H1 (cell line): Measurements from ENCODE around the gene PDGFD. TPM values are rescaled to one million over a fixed set of nuclear protein-coding genes. Genes with fewer than 3 reads are reported as not detected.

ENCODE experiments used
- CTCF ChIA-PET: fragments of 300-600 bp; sonication (Branson Sonifier 250); formaldehyde crosslinking; loops from one replicate; lab custom pipeline; 2021; ENCODE audit not compliant: partially characterized antibody; lab: Charles Lee
- POLR2A ChIA-PET: fragments of 300-600 bp; sonication (Branson Sonifier 250); formaldehyde crosslinking; loops from one replicate; lab custom pipeline; 2021; ENCODE audit warnings: inconsistent platforms; ENCODE audit not compliant: partially characterized antibody; lab: Charles Lee
- DNase-seq, 2 experiments: peaks; one replicate each; pipeline versions ENCODE4 v3.0.0 to v3.0.0-alpha.2; 2010 to 2022; ENCODE audit warnings: low spot score in 2 of 2, low read depth in 1 of 2, mixed read lengths in 1 of 2
- FAIRE-seq: peaks from 2 replicates; lab custom pipeline; 2011; peaks lifted over from hg19 to GRCh38; lab: Jason Lieb, UNC
- H2AFZ ChIP-seq: 2 replicates; pipeline ENCODE4 v1.8.1; 2012; ENCODE audit warnings: low read length, inconsistent platforms
- H2AK5ac ChIP-seq: 2 replicates; pipeline ENCODE4 v1.6.1; 2013; ENCODE audit warnings: low read depth, low read length
- H2BK120ac ChIP-seq: replicated peaks from 2 replicates; pipeline ENCODE3; 2013; ENCODE audit warnings: low read depth, low read length, inconsistent platforms
- H2BK12ac ChIP-seq: 2 replicates; pipeline ENCODE4 v1.6.1; 2013; ENCODE audit warnings: low read depth, low read length
- H2BK15ac ChIP-seq: 2 replicates; pipeline ENCODE4 v1.6.1; 2013; ENCODE audit warnings: low read length
- H2BK20ac ChIP-seq: 2 replicates; pipeline ENCODE4 v1.6.1; 2013; ENCODE audit warnings: low read length
- H2BK5ac ChIP-seq: 2 replicates; pipeline ENCODE4 v1.6.1; 2013; ENCODE audit warnings: low read depth, low read length
- H3K14ac ChIP-seq: 2 replicates; pipeline ENCODE4 v1.6.1; 2013; ENCODE audit warnings: inconsistent platforms; ENCODE audit not compliant: insufficient read length
- H3K18ac ChIP-seq: 2 replicates; pipeline ENCODE4 v1.6.1; 2013; ENCODE audit warnings: low read length; ENCODE audit errors: extremely low read depth
- H3K23ac ChIP-seq: 2 replicates; pipeline ENCODE4 v1.6.1; 2013; ENCODE audit warnings: inconsistent platforms; ENCODE audit not compliant: insufficient read length
- H3K23me2 ChIP-seq: 2 replicates; pipeline ENCODE4 v1.6.1; 2013; ENCODE audit warnings: low read depth, low read length
- H3K27ac ChIP-seq: 2 replicates; pipeline ENCODE4 v1.6.1; 2011; ENCODE audit warnings: low read depth, low read length, inconsistent platforms
- H3K27me3 ChIP-seq, 4 experiments: replicated peaks in 1 of 4; 1 replicate in 1 of 4; 2 replicates in 3 of 4; pipeline versions ENCODE4 v1.6.1 to v1.8.1; 2011 to 2013; ENCODE audit warnings: low read length in 3 of 4, mild to moderate bottlenecking in 3 of 4, inconsistent platforms in 2 of 4, mixed read lengths in 2 of 4, moderate library complexity in 1 of 4; ENCODE audit not compliant: control insufficient read depth in 3 of 4, insufficient read depth in 3 of 4; ENCODE audit errors: extremely low read depth in 1 of 4
- H3K36me3 ChIP-seq, 4 experiments: 2 replicates each; pipeline versions ENCODE4 v1.6.1 to v1.8.1; 2011 to 2013; ENCODE audit warnings: mild to moderate bottlenecking in 4 of 4, low read length in 3 of 4, moderate library complexity in 2 of 4, control low read depth in 1 of 4, inconsistent platforms in 1 of 4; ENCODE audit not compliant: insufficient read depth in 4 of 4, control insufficient read depth in 2 of 4
- H3K4ac ChIP-seq: replicated peaks from 2 replicates; pipeline ENCODE3; 2013; ENCODE audit warnings: low read length, low read depth, mixed read lengths, inconsistent platforms; ENCODE audit not compliant: insufficient read length
- H3K4me1 ChIP-seq, 4 experiments: replicated peaks in 1 of 4; 1 replicate in 1 of 4; 2 replicates in 3 of 4; pipeline versions ENCODE4 v1.6.1 to v1.8.1; 2011 to 2013; ENCODE audit warnings: low read length in 3 of 4, inconsistent platforms in 2 of 4, mixed read lengths in 1 of 4; ENCODE audit not compliant: insufficient read depth in 4 of 4, control insufficient read depth in 3 of 4
- H3K4me2 ChIP-seq, 2 experiments: 2 replicates each; pipeline versions ENCODE4 v1.6.1 to v1.8.1; 2011 to 2013; ENCODE audit warnings: low read depth in 2 of 2, low read length in 2 of 2, control low read depth in 1 of 2, inconsistent platforms in 1 of 2, mild to moderate bottlenecking in 1 of 2; ENCODE audit not compliant: insufficient read depth in 1 of 2
- H3K4me3 ChIP-seq, 4 experiments: fragments of 200-600, 300-600 bp in 1 of 4; sonication (generic), shearing (Covaris generic), sonication (Bioruptor Twin) in 1 of 4; 2 replicates each; pipeline versions ENCODE4 v1.5.1 to v1.8.1; 2011 to 2016; ENCODE audit warnings: low read length in 4 of 4, low read depth in 3 of 4, control low read depth in 2 of 4, inconsistent platforms in 2 of 4, mild to moderate bottlenecking in 2 of 4, mixed read lengths in 1 of 4, moderate library complexity in 1 of 4; ENCODE audit not compliant: insufficient read depth in 2 of 4; ENCODE audit errors: extremely low read depth in 1 of 4
- H3K56ac ChIP-seq: replicated peaks from 2 replicates; pipeline ENCODE3; 2013; ENCODE audit warnings: low read depth, mild to moderate bottlenecking, mixed read lengths, low read length, inconsistent platforms; ENCODE audit not compliant: insufficient read length
- H3K79me1 ChIP-seq: 2 replicates; pipeline ENCODE4 v1.6.1; 2013; ENCODE audit warnings: low read depth, low read length, control low read depth
- H3K79me2 ChIP-seq, 2 experiments: 2 replicates each; pipeline versions ENCODE4 v1.6.1 to v1.8.1; 2012 to 2013; ENCODE audit warnings: low read length in 2 of 2, mild to moderate bottlenecking in 2 of 2, inconsistent platforms in 1 of 2; ENCODE audit not compliant: insufficient read depth in 2 of 2, control insufficient read depth in 1 of 2
- H3K9ac ChIP-seq, 4 experiments: replicated peaks in 1 of 4; 1 replicate in 1 of 4; 2 replicates in 3 of 4; pipeline versions ENCODE4 v1.6.1 to v1.8.1; 2011 to 2013; ENCODE audit warnings: low read depth in 3 of 4, low read length in 3 of 4, control low read depth in 2 of 4, mild to moderate bottlenecking in 2 of 4, moderate library complexity in 2 of 4, inconsistent platforms in 1 of 4; ENCODE audit errors: extremely low read depth in 1 of 4
- H3K9me3 ChIP-seq, 2 experiments: 2 replicates each; pipeline versions ENCODE4 v1.6.1 to v1.8.1; 2012 to 2013; ENCODE audit warnings: mild to moderate bottlenecking in 2 of 2, moderate library complexity in 2 of 2, control low read depth in 1 of 2, inconsistent platforms in 1 of 2, low read depth in 1 of 2, low read length in 1 of 2, mixed read lengths in 1 of 2; ENCODE audit not compliant: insufficient read depth in 2 of 2
- H4K20me1 ChIP-seq, 2 experiments: replicated peaks in 1 of 2; 2 replicates each; pipeline versions ENCODE3 to v1.8.1; 2011 to 2013; ENCODE audit warnings: inconsistent platforms in 2 of 2, low read length in 2 of 2, mild to moderate bottlenecking in 1 of 2; ENCODE audit not compliant: insufficient read depth in 2 of 2, control insufficient read depth in 1 of 2
- H4K5ac ChIP-seq: 2 replicates; pipeline ENCODE4 v1.6.1; 2013; ENCODE audit warnings: low read length, low read depth, mixed read lengths, inconsistent platforms; ENCODE audit not compliant: insufficient read length
- H4K8ac ChIP-seq: 2 replicates; pipeline ENCODE4 v1.8.0; 2013; ENCODE audit warnings: mild to moderate bottlenecking, moderate library complexity, low read length, inconsistent platforms; ENCODE audit not compliant: insufficient read depth; ENCODE audit errors: extremely low read depth
- H4K91ac ChIP-seq: replicated peaks from 2 replicates; pipeline ENCODE3; 2013; ENCODE audit warnings: low read length, mixed read lengths, inconsistent platforms; ENCODE audit not compliant: insufficient read length
- CBX8 ChIP-seq: fragments of 300-800, 300-1000 bp; sonication (generic); IDR thresholded peaks from 2 replicates; pipeline ENCODE4 v1.7.1; 2016; ENCODE audit warnings: low read depth, low read length, borderline replicate concordance
- JUND ChIP-seq: IDR thresholded peaks from 2 replicates; pipeline ENCODE4 v1.6.1; 2011; ENCODE audit warnings: mild to moderate bottlenecking, improper control_type of control experiment, low read length
- KDM5A ChIP-seq: fragments of 200-600 bp; IDR thresholded peaks from 2 replicates; pipeline ENCODE4 v1.7.1; 2012; ENCODE audit warnings: mild to moderate bottlenecking, low read length, inconsistent platforms, mixed read lengths
- NANOG ChIP-seq: IDR thresholded peaks from 2 replicates; pipeline ENCODE4 v1.6.1; 2011; ENCODE audit warnings: low read length, low read depth, mild to moderate bottlenecking, inconsistent platforms; ENCODE audit not compliant: insufficient read depth, poor library complexity, severe bottlenecking
- NRF1 ChIP-seq: IDR thresholded peaks from 2 replicates; pipeline ENCODE4 v1.6.1; 2011; ENCODE audit warnings: mild to moderate bottlenecking, low read depth, low read length, improper control_type of control experiment
- POLR2AphosphoS5 ChIP-seq: IDR thresholded peaks from 2 replicates; pipeline ENCODE4 v1.6.1; 2011; ENCODE audit warnings: low read depth, low read length
- RAD21 ChIP-seq, 2 experiments: IDR thresholded peaks in 1 of 2; conservative IDR thresholded peaks in 1 of 2; 2 replicates each; pipeline ENCODE4 v1.6.1; 2011; ENCODE audit warnings: low read depth in 2 of 2, low read length in 2 of 2, improper control_type of control experiment in 1 of 2, inconsistent platforms in 1 of 2, mild to moderate bottlenecking in 1 of 2, moderate library complexity in 1 of 2
- RBBP5 ChIP-seq: IDR thresholded peaks from 2 replicates; pipeline ENCODE4 v1.7.1; 2012; ENCODE audit warnings: low read depth, mild to moderate bottlenecking, inconsistent platforms, low read length, moderate library complexity, borderline replicate concordance
- RXRA ChIP-seq: IDR thresholded peaks from 2 replicates; pipeline ENCODE4 v1.6.1; 2011; ENCODE audit warnings: low read depth, mild to moderate bottlenecking, low read length, moderate library complexity; ENCODE audit not compliant: insufficient read depth
- TAF7 ChIP-seq: optimal IDR thresholded peaks from 2 replicates; pipeline ENCODE3; 2011; ENCODE audit warnings: low read depth, mild to moderate bottlenecking, inconsistent platforms, low read length, moderate library complexity, borderline replicate concordance
- TBP ChIP-seq: IDR thresholded peaks from 2 replicates; pipeline ENCODE4 v1.6.1; 2011; ENCODE audit warnings: low read depth, low read length, improper control_type of control experiment
- TCF12 ChIP-seq: IDR thresholded peaks from 2 replicates; pipeline ENCODE4 v1.6.1; 2011; ENCODE audit warnings: low read depth, mild to moderate bottlenecking, low read length
- polyA plus RNA-seq, 7 experiments: library from polyadenylated mRNA; depleted of rRNA in 3 of 7; stranded (reverse) in 5 of 7; unstranded in 2 of 7; fragments of >200 nt in 5 of 7; fragments of 200-250 nt in 2 of 7; gene quantifications; 1 replicate in 5 of 7; 2 replicates in 1 of 7; 4 replicates in 1 of 7; pipeline versions ENCODE4 v1.2.1 to v1.2.3, GENCODE V29; 2011 to 2013; ENCODE audit warnings: missing spikeins in 2 of 7, mixed read lengths in 2 of 7
- total RNA-seq: library from RNA; stranded (reverse); fragmentation: NEBNext Ultra II Directional; extraction: Animal tissue kit (Norgen Biotek cat#: 25700); gene quantifications from 2 replicates; pipeline ENCODE4 v1.2.1, GENCODE V29; 2021

Gene PDGFD
- total and polyA plus RNA-seq, 2 of the 8 experiments (the other 6 are each of a cell fraction or from before 2014, with no cell fraction given): 1.1 to 3.9 TPM

GRCh38 chr11:104200688-104201087, 36.7 kb upstream of the PDGFD start:
- no peak overlapping the region for H4K8ac ChIP-seq
- no peak overlapping the region for H3K56ac ChIP-seq
- no peak for FAIRE-seq
- no peak overlapping the region for H2BK15ac ChIP-seq
- no peak overlapping the region for H2AK5ac ChIP-seq
- no peaks in the 10 kb centered on the region for H3K36me3 ChIP-seq
- POLR2A ChIA-PET: no interaction called here
- H3K79me1 ChIP-seq: no peaks in the 10 kb centered on the region
- no peak overlapping the region for H2BK120ac ChIP-seq
- H4K20me1 ChIP-seq: no peaks in the 10 kb centered on the region
- H2BK20ac ChIP-seq: no peak overlapping the region
- H3K79me2 ChIP-seq: no peaks in the 10 kb centered on the region
- no peak overlapping the region for H4K91ac ChIP-seq
- H3K14ac ChIP-seq: no peak overlapping the region
- H2BK5ac ChIP-seq: no peak overlapping the region
- CTCF ChIA-PET: no interaction called here
- no peak overlapping the region for H3K4ac ChIP-seq
- H3K27ac ChIP-seq: no peak overlapping the region
- no peak overlapping the region for H3K18ac ChIP-seq
- no peaks in the 10 kb centered on the region for H3K27me3 ChIP-seq
- H3K9ac ChIP-seq: no peak overlapping the region
- no peak overlapping the region for H2AFZ ChIP-seq
- H3K4me3 ChIP-seq: no peak overlapping the region
- H3K9me3 ChIP-seq: no peaks in the 10 kb centered on the region
- no peak overlapping the region for H2BK12ac ChIP-seq
- no peak for DNase-seq
- no peak overlapping the region for H3K23ac ChIP-seq
- no peak overlapping the region for H4K5ac ChIP-seq
- no peak for TF ChIP-seq RXRA
- TF ChIP-seq KDM5A: no peak
- TF ChIP-seq JUND: no peak
- TF ChIP-seq RAD21 (IDR thresholded peaks at IDR 0.05 in 1 of 2, conservative IDR thresholded peaks at IDR 0.05 in 1 of 2; ENCODE audit: low read depth in 2 of 2, low read length in 2 of 2): no peak
- no peak for TF ChIP-seq TBP
- TF ChIP-seq CBX8: no peak
- TF ChIP-seq NANOG: no peak
- no peak for TF ChIP-seq TCF12
- no peak for TF ChIP-seq RBBP5
- TF ChIP-seq POLR2AphosphoS5: no peak
- no peak for TF ChIP-seq NRF1
- no peak for TF ChIP-seq TAF7
- H3K23me2 ChIP-seq: no peaks in the 10 kb centered on the region
- no peaks in the 10 kb centered on the region for H3K4me1 ChIP-seq
- H3K4me2 ChIP-seq: no peak overlapping the region
